ENCODE results near the gene ZBTB34. TPM values are rescaled to one million over a fixed set of nuclear protein-coding genes. Genes with fewer than 3 reads are reported as not detected.
"Not testable (repeated sequence)": the region's sequence is repeated elsewhere in the genome, so short reads cannot be mapped to it uniquely, and the experiment has no call there.

The ZBTB34 gene
- total and polyA plus RNA-seq, 9 of the 15 experiments (the other 6 are each of a cell fraction or from before 2014, with no cell fraction given) = 2.7 to 15.6 (median 9.8) TPM

DNA sequence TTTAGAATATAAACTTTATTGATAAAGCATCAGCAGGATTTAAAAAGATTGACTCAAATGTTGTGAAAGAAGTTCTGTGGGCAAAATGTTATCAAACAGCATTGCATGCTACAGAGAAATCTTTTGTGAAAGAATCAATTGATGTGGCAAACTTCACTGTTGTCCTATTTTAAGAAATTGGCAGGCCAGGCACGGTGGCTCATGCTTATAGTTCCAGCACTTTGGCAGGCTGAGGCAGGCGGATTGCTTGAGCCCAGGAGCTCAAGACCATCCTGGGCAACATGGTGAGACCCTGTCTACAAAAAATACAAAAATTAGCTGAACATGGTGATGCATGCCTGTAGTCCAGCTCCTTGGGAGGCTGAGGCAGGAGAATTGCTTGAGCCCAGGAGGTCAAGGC is 38.2 kb upstream of the ZBTB34 start (continued):
- TF ChIP-seq, protein P1, sequence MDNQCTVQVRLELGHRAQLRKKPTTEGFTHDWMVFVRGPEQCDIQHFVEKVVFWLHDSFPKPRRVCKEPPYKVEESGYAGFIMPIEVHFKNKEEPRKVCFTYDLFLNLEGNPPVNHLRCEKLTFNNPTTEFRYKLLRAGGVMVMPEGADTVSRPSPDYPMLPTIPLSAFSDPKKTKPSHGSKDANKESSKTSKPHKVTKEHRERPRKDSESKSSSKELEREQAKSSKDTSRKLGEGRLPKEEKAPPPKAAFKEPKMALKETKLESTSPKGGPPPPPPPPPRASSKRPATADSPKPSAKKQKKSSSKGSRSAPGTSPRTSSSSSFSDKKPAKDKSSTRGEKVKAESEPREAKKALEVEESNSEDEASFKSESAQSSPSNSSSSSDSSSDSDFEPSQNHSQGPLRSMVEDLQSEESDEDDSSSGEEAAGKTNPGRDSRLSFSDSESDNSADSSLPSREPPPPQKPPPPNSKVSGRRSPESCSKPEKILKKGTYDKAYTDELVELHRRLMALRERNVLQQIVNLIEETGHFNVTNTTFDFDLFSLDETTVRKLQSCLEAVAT (IDR thresholded peaks at IDR 0.05) = no peak
- TF ChIP-seq RBM34 (IDR thresholded peaks at IDR 0.05; ENCODE audit: borderline replicate concordance, insufficient read depth, low read length) (no peak), SMAD3 (CRISPR knock-in tag; conservative IDR thresholded peaks at IDR 0.05) (no peak), TAF1 (IDR thresholded peaks at IDR 0.05; ENCODE audit: control insufficient read depth, extremely low read depth, insufficient read depth, low read length, severe bottlenecking) (no peak), L3MBTL2 (IDR thresholded peaks at IDR 0.05) (no peak)

DNA sequence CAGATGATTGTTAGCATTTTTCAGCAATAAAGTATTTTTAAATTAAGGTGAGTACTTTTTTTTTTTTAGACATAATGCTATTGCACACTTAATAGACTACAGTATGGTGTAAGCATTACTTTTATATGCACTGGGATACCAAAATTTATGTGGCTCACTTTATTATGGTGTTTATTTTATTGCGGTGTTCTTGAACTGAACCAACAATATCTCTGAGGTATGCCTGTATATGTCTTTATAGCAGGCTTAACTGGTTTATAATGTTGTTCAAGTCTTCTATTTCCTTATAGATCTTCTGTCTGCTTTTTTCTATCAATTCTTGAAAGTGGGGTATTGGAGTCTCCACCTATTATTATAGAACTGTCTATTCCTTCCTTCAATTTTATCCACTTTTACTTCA is 37.6 kb upstream of the ZBTB34 start:
- ChIA-PET POLR2A (no interaction called here), CTCF (ENCODE audit: low intra/inter-chr PET ratio) (no interaction called here)
- no peak for DNase-seq (ENCODE audit: extremely low read depth in 1 of 4, low spot score in 3 of 4)
- Histone ChIP-seq H3K4me2 (ENCODE audit: insufficient read depth, low read length) (no peak overlapping the region), H2AFZ (ENCODE audit: low read depth, low read length) (no peak overlapping the region), H3K9me3 (replicated peaks; ENCODE audit: control insufficient read depth, insufficient read depth, low read depth, low read length) (peaks cover 18% of the 10 kb centered on the region), H3K79me2 (ENCODE audit: control insufficient read depth, insufficient read depth, low read length) (peaks cover 40% of the 10 kb centered on the region), H3K27ac (ENCODE audit: extremely low read depth, low read depth, low read length) (no peak overlapping the region), H4K20me1 (replicated peaks; ENCODE audit: control insufficient read depth, insufficient read depth, low read length) (no peaks in the 10 kb centered on the region), H3K4me3 (no peak overlapping the region), H3K9ac (ENCODE audit: insufficient read depth in 1 of 2, low read depth in 2 of 2, low read length in 2 of 2) (no peak overlapping the region), H3K36me3 (ENCODE audit: control insufficient read depth, insufficient read depth, low read length) (peaks cover 36% of the 10 kb centered on the region), H3K9me1 (ENCODE audit: control insufficient read depth, insufficient read depth, low read length) (no peaks in the 10 kb centered on the region), H3K4me1 (replicated peaks in 1 of 2; ENCODE audit: control insufficient read depth in 2 of 2, insufficient read depth in 2 of 2, low read length in 2 of 2) (no peaks in the 10 kb centered on the region), H3K27me3 (ENCODE audit: control insufficient read depth in 2 of 2, insufficient read depth in 2 of 2, low read length in 2 of 2) (no peaks in the 10 kb centered on the region)
- 100% methylated on average over 1 of the region's 1 CpG for WGBS (ENCODE audit: insufficient coverage, low coverage, missing lambda C conversion rate)
- TF ChIP-seq YY1 (IDR thresholded peaks at IDR 0.05; ENCODE audit: borderline replicate concordance in 1 of 3, control insufficient read depth in 1 of 3, extremely low read depth in 1 of 3, insufficient read depth in 3 of 3, insufficient read length in 1 of 3, insufficient replicate concordance in 2 of 3, low read depth in 1 of 3, low read length in 2 of 3) = no peak
- ATAC-seq = no peak
- in situ Hi-C loops (cut with MboI) = no loop called here
- FAIRE-seq = no peak
- BruUV-seq (replicated peaks) = no TSS peak
- intact Hi-C loops (cut with micrococcal nuclease) = no loop called here

DNA sequence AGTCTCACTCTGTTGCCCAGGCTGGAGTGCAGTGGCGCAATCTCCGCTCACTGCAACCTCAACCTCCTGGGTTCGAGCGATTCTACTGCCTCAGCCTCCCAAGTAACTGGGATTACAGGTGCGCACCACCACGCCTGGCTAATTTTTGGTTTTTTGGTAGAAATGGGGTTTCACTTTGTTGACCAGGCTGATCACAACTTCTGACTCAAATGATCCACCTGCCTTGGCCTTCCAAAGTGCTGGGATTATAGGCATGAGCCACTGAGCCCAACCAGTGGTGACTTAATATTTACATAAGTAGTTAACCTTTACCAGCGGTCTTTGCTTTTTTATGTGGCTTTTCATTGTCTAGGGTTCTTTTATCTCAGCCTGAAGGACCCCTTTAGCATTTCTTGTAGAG is 36.4 kb upstream of the ZBTB34 start:
- in situ Hi-C loops (cut with MboI); H3K9ac ChIP-seq (ENCODE audit: insufficient read depth in 1 of 2, low read depth in 2 of 2, low read length in 2 of 2); DNase-seq (ENCODE audit: extremely low read depth in 1 of 4, low spot score in 3 of 4); H3K4me1 ChIP-seq (replicated peaks in 1 of 2; ENCODE audit: control insufficient read depth in 2 of 2, insufficient read depth in 2 of 2, low read length in 2 of 2); H3K9me3 ChIP-seq (replicated peaks; ENCODE audit: control insufficient read depth, insufficient read depth, low read depth, low read length); intact Hi-C loops (cut with micrococcal nuclease); H3K27ac ChIP-seq (ENCODE audit: extremely low read depth, low read depth, low read length); H3K27me3 ChIP-seq (ENCODE audit: control insufficient read depth in 2 of 2, insufficient read depth in 2 of 2, low read length in 2 of 2); H3K9me1 ChIP-seq (ENCODE audit: control insufficient read depth, insufficient read depth, low read length); H3K4me3 ChIP-seq; ATAC-seq; H3K4me2 ChIP-seq (ENCODE audit: insufficient read depth, low read length); H4K20me1 ChIP-seq (replicated peaks; ENCODE audit: control insufficient read depth, insufficient read depth, low read length); FAIRE-seq; BruUV-seq (replicated peaks); H2AFZ ChIP-seq (ENCODE audit: low read depth, low read length); CTCF ChIA-PET (ENCODE audit: low intra/inter-chr PET ratio): not testable (repeated sequence)
- Histone ChIP-seq H3K79me2 (ENCODE audit: control insufficient read depth, insufficient read depth, low read length) (peaks cover 35% of the 10 kb centered on the region), H3K36me3 (ENCODE audit: control insufficient read depth, insufficient read depth, low read length) (peaks cover 30% of the 10 kb centered on the region; the same call in 2 of the 3 replicates)
- 91% methylated on average over 7 of the region's 7 CpGs for WGBS (ENCODE audit: insufficient coverage, low coverage, missing lambda C conversion rate)
- POLR2A ChIA-PET = interaction anchor here (0.9 kb wide), 1 partner anchor 51 kb away, joined by 3 read pairs; no protein-coding TSS in a partner anchor

Measured in K562 (cell line).